ENCODE results near the gene PPP1R36. TPM values are rescaled to one million over a fixed set of nuclear protein-coding genes. Genes with fewer than 3 reads are reported as not detected.
A peak's percentile ranks its signal among the peaks of the same experiment; 100 is the strongest.

The PPP1R36 gene, protein sequence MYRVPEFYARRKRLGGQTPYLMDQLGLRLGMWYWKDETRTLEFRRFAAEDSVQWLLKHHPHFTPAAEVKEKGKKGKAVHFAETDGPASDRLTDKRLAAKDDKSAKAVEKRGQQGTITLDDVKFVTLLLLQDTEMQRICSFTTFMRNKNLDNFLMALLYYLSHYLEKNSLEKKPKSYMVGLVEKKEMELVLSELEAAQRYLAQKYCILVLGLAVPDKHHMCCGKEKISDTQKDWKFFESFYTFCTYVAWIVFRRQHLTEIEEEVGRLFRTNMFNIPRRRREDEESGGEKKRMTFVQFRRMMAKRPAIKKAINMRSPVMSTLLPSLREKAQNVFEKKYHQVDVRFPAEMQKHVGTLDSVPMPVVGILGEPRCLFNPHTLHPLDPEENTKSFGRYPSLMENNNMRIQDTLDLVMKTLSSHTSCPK
- 0.24 and 0.56 TPM in 2 replicates for total RNA-seq (2014; rRNA removed; shearing (Covaris generic))

DNA sequence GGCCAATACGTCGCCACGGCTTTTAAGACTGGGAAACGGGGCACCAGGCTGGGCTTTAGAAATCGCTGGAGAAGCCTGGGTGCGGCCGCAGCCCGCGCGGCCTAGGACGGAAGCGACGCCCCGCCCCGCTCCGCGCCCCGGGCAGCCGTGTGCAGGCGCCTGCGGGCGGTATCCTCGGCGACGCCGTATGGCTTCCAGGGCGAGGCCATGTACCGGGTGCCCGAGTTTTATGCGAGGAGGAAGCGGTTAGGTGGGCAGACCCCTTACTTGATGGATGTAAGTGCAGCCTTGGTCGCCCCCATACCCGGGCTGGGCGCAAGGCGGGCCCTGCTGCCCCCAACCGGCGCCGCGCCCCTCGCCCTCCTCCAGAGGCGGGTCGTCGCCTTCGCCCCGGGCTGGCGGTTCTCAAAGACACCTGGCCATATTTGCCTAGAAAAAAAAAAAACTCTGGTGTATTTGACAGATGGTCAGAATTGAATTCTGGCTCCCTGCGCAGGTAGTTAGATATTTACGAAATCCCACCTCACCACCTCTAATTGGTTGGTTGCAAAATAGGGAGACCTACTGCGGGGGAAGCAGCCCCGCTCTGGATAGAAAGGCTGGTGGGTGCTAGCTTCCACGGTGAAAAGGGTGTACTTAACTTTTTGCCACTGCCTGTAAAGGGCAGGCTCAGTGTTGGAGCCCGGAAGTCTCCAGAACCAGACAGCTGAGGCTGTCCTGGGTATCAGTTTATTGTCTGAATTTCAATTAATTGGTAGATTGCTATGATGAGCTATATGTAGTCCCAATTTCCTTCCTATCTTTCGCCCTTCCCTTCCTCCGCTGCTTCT, at the start of gene PPP1R36:
Gene PPP1R36, plus strand, starts transcription at position 171 of the 830 bp plus-strand sequence. Its CDS starts 37 bp downstream, at position 208.
- no peak within 1 kb of the TSS for H3K27ac ChIP-seq
- no peaks in the 10 kb centered on the region for H3K36me3 ChIP-seq
- H3K27me3 ChIP-seq: no peaks in the 10 kb centered on the region; the same call in 1 of the 2 replicates
- no peak for DNase-seq
- no peak within 1 kb of the TSS for H3K4me3 ChIP-seq
- H3K9me3 ChIP-seq (replicated peaks): no peaks in the 10 kb centered on the region
- no peaks in the 10 kb centered on the region for H3K4me1 ChIP-seq

DNA sequence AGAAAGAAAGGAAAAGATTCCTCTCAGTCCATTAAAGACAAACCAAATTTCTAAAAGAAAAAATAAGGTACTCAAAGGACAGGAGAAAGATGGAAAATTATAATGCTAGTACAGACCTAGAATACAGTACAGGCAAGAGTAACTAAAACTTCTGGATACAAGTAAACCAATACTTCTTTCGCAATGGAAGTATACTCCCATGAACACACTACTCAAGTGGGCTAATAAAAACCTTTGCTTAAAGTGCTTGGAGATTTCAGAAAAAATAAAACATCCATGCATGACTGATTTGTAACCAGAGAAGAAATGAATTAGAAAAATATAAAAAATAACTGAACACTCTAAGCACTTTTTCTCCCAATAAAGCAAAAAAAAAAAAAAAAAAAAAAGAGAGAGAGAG, 49.7 kb upstream of the PPP1R36 start:
- peaks cover 13% of the 10 kb centered on the region for H3K4me1 ChIP-seq
- H3K9me3 ChIP-seq (replicated peaks): no peaks in the 10 kb centered on the region
- H3K27ac ChIP-seq: no peak overlapping the region
- no peaks in the 10 kb centered on the region for H3K27me3 ChIP-seq
- no peak overlapping the region for H3K4me3 ChIP-seq
- no peak for DNase-seq
- 0 out of 2 replicates have a peak, but pooled peaks cover 2% of the 10 kb centered on the region for H3K36me3 ChIP-seq

DNA sequence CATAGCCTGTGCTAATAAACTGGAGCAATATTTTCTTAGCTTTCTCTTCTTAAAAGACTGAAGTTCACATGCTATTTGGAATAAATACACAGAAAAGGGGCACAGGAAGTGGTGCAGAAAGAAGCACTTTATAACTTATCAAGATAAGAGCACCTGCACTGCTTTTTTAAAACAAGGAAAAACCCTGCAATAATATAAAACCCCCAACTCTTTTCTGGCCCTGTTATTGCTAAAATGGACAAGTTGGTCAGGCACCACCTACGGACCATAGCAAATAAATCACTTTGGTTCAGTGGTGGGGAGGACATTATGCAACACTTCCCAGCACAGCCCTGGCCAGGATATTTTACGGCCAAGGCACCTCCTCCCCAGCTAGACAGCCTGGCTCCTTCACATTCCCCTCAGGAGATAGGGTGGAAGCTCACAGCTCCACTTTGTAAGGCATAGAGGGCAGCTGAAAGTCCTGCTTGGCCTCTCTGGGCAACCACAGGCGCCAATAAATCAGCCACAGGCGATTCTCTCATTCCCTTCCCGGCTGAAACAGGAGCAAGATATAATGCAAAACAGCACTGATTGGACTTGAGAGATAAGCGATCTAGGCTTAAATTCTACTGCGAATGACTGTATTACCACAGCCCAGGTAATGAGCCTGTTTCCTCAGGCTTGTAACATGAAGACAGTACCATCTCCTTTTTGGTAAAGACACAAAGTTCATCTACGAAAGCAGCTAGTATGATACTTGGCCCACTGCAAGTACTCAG, 48.2 kb upstream of the PPP1R36 start:
- Histone ChIP-seq H3K36me3 (0 out of 2 replicates have a peak, but pooled peaks cover 2% of the 10 kb centered on the region), H3K4me1 (peaks cover 12% of the 10 kb centered on the region), H3K9me3 (replicated peaks) (no peaks in the 10 kb centered on the region), H3K27ac (no peak overlapping the region; the same call in 1 of the 2 replicates), H3K27me3 (no peaks in the 10 kb centered on the region), H3K4me3 (peak overlapping the region; percentile 93)
- DNase-seq: peak; percentile 47 to 54

DNA sequence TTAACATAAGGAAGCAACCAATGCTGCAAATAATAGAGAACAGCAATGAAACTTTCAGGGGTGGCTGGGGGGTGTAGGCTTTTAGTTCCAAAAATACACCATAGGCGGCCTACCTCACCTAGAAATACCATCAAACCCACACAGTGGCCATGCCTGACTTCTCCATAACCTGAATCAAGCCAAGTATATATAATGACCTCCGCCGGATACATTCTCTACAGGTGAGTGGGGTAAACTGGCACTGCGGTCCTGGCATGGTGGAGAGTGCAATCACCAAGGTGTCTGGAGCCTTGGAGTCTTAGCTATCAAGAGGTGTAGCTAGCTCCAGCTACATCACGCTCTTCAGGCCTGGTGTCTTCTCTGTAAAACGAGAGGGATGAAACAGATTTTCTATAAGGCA, 47.3 kb upstream of the PPP1R36 start:
- no peaks in the 10 kb centered on the region for H3K9me3 ChIP-seq (replicated peaks)
- peak overlapping the region; percentile 96; the same call in 1 of the 2 replicates for H3K27ac ChIP-seq
- H3K36me3 ChIP-seq: 0 out of 2 replicates have a peak, but pooled peaks cover 2% of the 10 kb centered on the region
- peak in 1 of 2 experiments; percentile 11 for DNase-seq
- H3K4me1 ChIP-seq: peaks cover 16% of the 10 kb centered on the region
- peak overlapping the region; percentile 93 for H3K4me3 ChIP-seq
- no peaks in the 10 kb centered on the region for H3K27me3 ChIP-seq

DNA sequence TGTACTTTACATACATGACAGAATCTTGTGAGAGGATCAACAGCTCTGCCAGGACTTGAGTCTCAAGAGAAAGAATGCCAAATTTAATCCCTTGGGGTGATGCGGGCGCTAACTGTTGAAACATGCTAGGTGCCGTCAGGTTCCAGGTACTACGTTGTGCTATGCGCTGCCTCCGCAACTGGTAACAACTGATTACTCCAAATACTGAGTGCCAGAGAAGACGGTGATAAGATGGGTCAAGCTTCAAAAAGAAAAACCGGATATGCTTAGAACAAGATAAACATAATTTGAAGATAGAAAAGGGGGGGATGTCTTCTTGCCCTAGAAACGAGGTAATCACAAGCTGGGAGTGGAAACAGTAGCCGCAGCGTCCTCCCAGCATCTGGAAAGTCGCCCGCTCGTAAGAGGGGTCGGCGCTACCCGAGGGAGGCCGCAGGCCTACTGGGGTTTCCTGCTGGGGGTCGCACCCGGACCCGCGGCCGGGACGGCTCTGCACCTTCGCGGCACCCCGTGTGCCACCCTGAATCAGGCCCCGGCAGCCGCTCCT, 46.8 kb upstream of the PPP1R36 start:
- Histone ChIP-seq H3K9me3 (replicated peaks) (no peaks in the 10 kb centered on the region), H3K4me3 (peak overlapping the region; percentile 93), H3K27ac (peak overlapping the region; percentile 96), H3K36me3 (0 out of 2 replicates have a peak, but pooled peaks cover 2% of the 10 kb centered on the region), H3K4me1 (peaks cover 16% of the 10 kb centered on the region), H3K27me3 (no peaks in the 10 kb centered on the region)
- DNase-seq: peak in 1 of 2 experiments; percentile 27

DNA sequence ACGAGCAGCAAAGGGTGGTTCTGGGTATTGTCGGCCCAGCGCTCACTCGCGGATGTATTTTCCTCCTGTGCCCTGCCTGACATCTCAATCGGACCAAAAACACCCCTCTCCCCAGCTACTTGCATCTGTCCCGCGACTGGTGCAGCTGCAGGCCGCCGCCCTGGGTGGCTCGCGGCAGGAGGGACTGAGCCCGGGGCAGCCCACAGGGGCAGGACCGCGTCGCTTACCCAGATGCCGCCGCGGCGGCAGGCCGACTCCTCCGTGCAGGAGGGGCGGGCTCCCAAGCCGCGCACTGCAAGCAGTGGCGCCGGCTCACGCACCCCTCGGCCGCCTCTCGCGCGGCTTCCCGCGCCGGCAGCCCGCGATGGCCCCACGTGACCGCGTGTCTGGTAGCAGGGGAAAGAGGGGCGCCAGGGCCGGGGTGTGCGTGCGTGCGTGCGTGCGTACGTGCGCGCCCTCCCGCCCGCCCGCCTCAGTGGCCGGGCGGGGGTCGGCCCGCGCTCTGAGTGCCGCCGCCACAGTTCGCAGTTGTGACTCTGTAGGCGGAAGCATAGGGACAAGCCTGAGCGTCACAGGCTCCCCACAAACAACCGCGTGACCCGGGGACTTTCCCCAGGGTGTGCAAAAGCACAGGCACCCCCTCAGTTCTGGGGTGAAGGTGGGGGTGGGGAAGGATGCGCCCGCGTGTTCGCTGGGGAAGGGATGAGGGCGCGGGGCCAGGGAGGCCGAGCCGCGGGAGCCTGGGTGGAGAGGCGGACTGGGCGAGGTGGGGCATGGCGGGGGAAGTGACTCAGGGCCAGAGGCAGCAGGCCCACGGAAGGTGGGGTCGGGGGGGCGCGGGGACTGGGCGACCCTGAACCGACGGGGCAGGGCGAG, 46.1 kb upstream of the PPP1R36 start, which contains the start of gene ZBTB25:
Gene ZBTB25, minus strand, starts transcription at position 405 of the 876 bp plus-strand sequence. CDS start 13,305 bp downstream, outside the sequence.
- Histone ChIP-seq H3K27me3 (no peaks in the 10 kb centered on the region), H3K4me3 (peak within 1 kb of the TSS; percentile 93), H3K36me3 (0 out of 2 replicates have a peak, but pooled peaks cover 1% of the 10 kb centered on the region), H3K9me3 (replicated peaks) (no peaks in the 10 kb centered on the region), H3K4me1 (peaks cover 16% of the 10 kb centered on the region), H3K27ac (peak within 1 kb of the TSS; percentile 96)
- DNase-seq: peak; percentile 91

DNA sequence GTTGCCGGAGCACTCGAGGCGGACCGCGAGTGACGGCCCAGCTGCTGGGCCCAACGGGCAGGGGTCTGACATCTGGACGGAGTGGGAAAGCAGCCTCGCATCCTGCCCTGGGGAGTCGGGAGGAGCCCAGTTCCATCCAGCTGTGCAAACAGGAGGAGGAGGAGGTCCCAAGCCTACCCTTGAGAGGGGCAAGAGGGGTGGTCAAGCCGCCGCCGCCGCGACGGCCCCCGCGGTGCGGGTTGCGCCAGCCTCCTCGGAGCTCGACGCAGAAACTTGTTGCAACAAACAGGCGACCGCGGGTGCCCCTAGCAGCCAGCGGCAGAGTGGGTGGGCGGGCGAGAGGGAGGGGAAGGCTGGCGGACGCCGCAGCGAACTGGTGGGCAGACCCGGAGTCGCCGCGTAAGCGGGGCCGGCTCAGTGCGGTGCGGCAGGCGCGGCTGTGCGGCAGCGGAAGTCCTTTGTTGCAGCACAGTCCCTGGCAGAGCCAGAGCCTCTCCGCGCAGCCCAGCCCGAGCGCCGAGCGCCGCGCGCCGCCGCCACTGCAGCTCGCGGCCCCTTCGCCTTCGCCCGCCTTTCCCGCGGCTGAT, 45.4 kb upstream of the PPP1R36 start, which contains the start of gene ZBTB1:
Gene ZBTB1, plus strand, starts transcription at position 461 of the 587 bp plus-strand sequence. CDS start 16,735 bp downstream, outside the sequence.
- DNase-seq: peak; percentile 82 to 86
- H3K4me1 ChIP-seq: peaks cover 16% of the 10 kb centered on the region
- peak within 1 kb of the TSS; percentile 96 for H3K27ac ChIP-seq
- no peaks in the 10 kb centered on the region for H3K27me3 ChIP-seq
- H3K4me3 ChIP-seq: peak within 1 kb of the TSS; percentile 93
- H3K36me3 ChIP-seq: no peaks in the 10 kb centered on the region
- H3K9me3 ChIP-seq (replicated peaks): no peaks in the 10 kb centered on the region

DNA sequence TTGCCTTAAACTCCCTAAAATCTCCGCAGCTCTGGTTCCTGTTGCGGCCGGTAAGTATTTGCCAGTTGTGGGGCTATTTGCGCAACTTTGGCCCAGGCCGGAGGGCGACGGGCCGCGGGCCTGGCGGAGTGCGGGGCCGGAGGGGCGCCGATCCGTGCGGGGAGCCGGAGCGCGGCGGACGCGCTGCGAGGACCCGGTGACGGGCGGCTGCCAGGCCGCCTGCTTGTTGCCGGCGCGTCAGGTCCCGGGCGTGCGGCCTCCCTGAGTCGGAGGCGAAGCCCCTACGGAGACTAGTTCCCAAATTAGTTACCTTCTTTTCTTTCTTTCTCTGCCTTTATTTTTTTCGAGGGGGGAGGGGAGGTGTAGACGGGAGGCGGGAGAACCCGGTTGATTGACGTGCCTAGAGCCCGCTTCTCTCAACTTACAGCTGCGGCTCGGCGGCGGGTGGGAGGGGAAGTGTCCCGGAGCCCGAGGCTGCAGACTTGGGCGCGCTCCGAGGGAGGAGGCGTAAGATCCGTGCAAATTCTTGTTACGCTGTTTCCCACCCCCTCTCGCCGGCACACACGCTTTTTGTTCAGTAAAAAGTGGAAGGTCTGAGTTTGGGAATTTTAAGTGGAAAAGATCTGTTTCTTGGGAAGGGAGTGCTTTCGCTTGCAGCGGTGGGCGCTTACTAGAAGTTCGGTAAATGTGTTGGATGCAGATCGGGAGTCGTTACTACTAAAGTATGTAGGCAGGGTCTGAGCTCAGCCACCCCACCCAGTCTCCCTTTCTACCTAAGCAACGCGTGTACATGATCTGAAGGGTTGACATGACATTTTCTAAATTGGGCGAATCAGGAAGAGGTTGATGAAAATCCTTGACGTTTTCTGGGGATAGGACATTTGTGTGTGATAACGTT, 44.6 kb upstream of the PPP1R36 start:
- Histone ChIP-seq H3K27me3 (no peaks in the 10 kb centered on the region), H3K36me3 (no peaks in the 10 kb centered on the region), H3K4me3 (peak overlapping the region; percentile 93), H3K9me3 (replicated peaks) (no peaks in the 10 kb centered on the region), H3K4me1 (peaks cover 16% of the 10 kb centered on the region), H3K27ac (peak overlapping the region; percentile 96)
- peak; percentile 90 to 92 for DNase-seq

DNA sequence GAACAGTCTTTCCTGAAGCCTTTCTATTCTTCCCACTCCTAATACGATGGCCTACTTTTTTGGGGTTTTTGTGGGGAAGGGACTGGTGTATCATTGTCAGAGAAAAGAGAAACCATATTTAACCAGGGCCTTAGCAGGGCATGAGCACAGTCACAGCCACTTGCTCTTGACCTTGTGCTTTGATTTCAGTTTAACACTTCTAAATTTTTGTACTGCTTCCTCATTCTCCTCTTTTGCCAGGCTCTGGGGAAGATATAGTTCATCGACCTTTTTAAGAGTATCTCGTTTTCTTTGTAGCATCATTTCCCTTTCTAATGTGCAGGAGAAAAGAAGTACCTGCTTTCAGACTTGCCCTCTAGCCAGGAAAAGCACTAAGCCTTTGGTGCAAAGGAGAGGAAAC, 43.0 kb upstream of the PPP1R36 start:
- no peak overlapping the region for H3K27ac ChIP-seq

DNA sequence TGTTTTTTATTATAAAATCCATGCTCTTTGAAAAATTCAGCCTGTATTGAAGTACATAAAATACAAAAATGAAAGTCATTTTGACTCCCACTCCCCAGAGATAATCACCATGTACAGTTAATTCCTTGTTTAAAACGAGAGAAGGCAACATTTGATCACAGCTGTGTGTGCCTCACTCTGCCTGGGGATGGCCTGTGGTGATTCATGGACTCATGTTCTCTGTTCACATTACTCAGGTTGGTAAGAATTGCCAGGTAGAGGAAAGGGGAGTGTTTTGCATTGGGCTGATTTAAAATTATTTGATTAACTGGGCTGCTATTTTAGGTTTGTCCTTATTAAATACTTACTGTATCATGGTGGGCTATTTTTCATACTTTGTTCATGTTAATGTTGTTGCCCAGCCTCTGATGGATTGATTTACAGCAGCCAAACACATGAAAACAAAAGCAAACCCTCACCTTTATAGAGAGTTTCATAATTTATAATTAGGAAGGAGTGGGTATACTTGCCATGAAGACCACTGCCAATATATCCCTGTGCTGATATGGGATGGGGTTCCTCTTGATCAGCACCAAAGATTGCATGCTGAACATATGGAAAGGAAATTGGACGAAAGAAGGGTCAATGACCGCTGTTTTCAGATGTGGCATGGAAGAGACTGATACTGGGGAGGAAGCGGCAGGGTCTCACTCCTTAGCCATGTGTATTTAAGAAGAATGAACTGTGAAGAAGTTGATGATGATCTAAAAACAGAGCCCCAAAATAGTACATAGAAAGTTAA, 42.2 kb upstream of the PPP1R36 start:
- Histone ChIP-seq H3K4me1 (peaks cover 3% of the 10 kb centered on the region; the same call in 1 of the 2 replicates), H3K4me3 (no peak overlapping the region), H3K36me3 (peaks cover 2% of the 10 kb centered on the region; the same call in 1 of the 2 replicates), H3K9me3 (replicated peaks) (no peaks in the 10 kb centered on the region), H3K27ac (no peak overlapping the region), H3K27me3 (no peaks in the 10 kb centered on the region)
- peak in 1 of 2 experiments; percentile 16 for DNase-seq

More for the DNA sequence above, 43.0 kb upstream of the PPP1R36 start:
- H3K9me3 ChIP-seq (replicated peaks): no peaks in the 10 kb centered on the region
- H3K36me3 ChIP-seq: no peaks in the 10 kb centered on the region
- H3K4me1 ChIP-seq: peaks cover 9% of the 10 kb centered on the region
- H3K27me3 ChIP-seq: no peaks in the 10 kb centered on the region
- DNase-seq: no peak
- H3K4me3 ChIP-seq: no peak overlapping the region

DNA sequence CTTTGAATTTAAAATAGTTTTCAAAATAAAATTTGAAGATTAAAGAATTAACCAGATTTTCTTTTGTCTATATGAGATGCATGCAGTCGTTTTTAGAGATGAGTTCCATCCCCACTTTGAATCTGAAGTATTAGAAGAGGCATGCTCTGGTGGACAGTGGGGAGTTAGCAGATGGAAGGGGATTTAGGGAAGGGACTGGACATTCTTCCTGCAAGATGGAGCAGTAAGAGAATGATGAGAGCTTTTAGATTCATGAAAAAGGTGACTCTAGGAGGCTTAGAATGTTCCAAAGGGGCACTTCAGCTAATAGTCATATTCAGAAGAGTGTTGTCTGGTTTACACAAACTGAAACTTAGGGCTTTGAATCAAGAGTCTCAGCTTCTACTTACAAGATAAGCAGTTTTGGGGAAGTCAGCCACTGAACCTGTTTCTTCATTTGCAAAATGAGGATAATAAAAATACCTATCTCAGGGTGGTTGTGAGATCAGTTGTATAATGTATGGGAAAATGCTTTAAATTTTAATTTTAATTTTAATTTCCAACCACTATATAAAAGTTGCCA, 41.5 kb upstream of the PPP1R36 start:
- Histone ChIP-seq H3K9me3 (replicated peaks) (no peaks in the 10 kb centered on the region), H3K4me1 (0 out of 2 replicates have a peak, but pooled peaks cover 3% of the 10 kb centered on the region), H3K36me3 (peaks cover 7% of the 10 kb centered on the region), H3K4me3 (no peak overlapping the region), H3K27ac (no peak overlapping the region), H3K27me3 (no peaks in the 10 kb centered on the region)
- DNase-seq: no peak

All from SJCRH30 (cell line).